Right cardiac atrium (tissue), 5 donors: ENCODE measurements around the gene STAM. TPM values are rescaled to one million over a fixed set of nuclear protein-coding genes. Genes with fewer than 3 reads are reported as not detected.

ENCODE experiments used
- ATAC-seq, 2 donors: fragments of 200-7000 bp; cut with Tn5 transposase; one replicate each; pipeline versions ENCODE4 v1.8.0 to v1.9.1; 2020; ENCODE audit warnings: moderate library complexity in 2 of 2, mild to moderate bottlenecking in 1 of 2
- DNase-seq, 3 donors: peaks; one replicate each; pipeline ENCODE4 v3.0.0-alpha.2; 2020
- H3K27ac ChIP-seq: one replicate; pipeline ENCODE4 v1.5.1; 2013; ENCODE audit warnings: mild to moderate bottlenecking, low read length, control low read depth, moderate library complexity
- H3K27me3 ChIP-seq: one replicate; pipeline ENCODE4 v1.6.1; 2013; ENCODE audit not compliant: control insufficient read depth, insufficient read depth
- H3K4me1 ChIP-seq: one replicate; pipeline ENCODE4 v1.6.1; 2013; ENCODE audit warnings: low read length; ENCODE audit not compliant: control insufficient read depth, insufficient read depth
- H3K4me3 ChIP-seq: one replicate; pipeline ENCODE4 v1.5.1; 2013; ENCODE audit warnings: low read length, control low read depth
- H3K9me3 ChIP-seq: one replicate; pipeline ENCODE4 v1.6.1; 2013; ENCODE audit warnings: low read length; ENCODE audit not compliant: control insufficient read depth
- WGBS: extraction: QIAGEN DNeasy Blood & Tissue Kit; methylation state at CpG from one replicate; pipeline ENCODE4 v1.1.7; 2013; 5-methylcytosine and 5-hydroxymethylcytosine counted together
- intact Hi-C, 4 donors: fragments of 100-400 bp; cut with DNase I; formaldehyde crosslinking; loops; one replicate each; pipeline versions ENCODE4 v1.11.0 to v1.14.0; 2022 to 2023
- polyA plus RNA-seq: library from polyadenylated mRNA; stranded (reverse); fragments of 200-250 nt; gene quantifications from one replicate; pipeline ENCODE4 v1.2.3, GENCODE V29; 2013
- total RNA-seq, 4 donors: library from RNA; stranded (reverse); fragmentation: NEBNext Ultra II Directional; extraction: Animal tissue kit (Norgen Biotek cat#: 25700); gene quantifications; one replicate each; pipeline ENCODE4 v1.2.1, GENCODE V29; 2021
- donor health status: healthy with polysubstance abuse.
- donor health status: DM: no; HTN: yes; CAD: no.
- donor health status: DM: no; HTN: no; CAD: no.
- donor health status: DM: no; HTN: yes; CAD: no; lungs with severe emphysema.
- donor health status: DM: yes; HTN: yes; CAD: no.

Gene STAM
- total and polyA plus RNA-seq, 5 donors: 16.8 to 37.9 (median 33.7) TPM

DNA sequence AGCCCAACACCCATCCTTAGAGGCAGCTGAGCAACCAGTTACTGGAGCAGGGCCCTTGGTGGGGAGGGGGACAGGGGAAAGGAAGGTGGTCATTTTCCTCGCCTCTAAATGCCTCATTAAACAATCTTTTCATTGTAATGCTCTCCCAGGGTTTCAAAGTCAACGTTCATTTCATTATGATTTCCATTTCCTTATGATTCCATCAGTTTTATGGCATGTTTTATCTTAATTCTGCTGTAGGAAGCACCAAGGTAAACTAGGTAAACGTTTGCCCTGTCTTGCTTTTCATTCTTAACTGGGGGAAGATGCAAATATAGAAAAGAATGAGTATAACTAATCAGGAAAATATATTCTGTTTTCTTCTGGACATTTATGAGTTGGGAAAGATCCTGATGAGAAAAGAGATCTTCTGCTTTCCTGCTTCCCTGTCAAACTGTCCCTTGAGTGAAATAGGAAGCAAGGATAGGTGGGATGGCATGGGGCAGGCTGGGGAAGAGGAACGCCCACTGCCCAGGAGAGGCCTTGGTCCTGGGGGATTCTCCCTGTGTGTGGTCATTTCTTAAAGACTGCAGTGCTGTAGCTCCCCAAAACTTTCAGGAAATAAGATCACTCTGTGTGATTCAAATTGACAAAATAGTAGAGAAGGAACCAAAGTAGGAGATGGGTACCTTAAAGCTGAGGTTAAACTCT lies 87.5 kb downstream of the STAM start:
- no peak overlapping the region for H3K27ac ChIP-seq
- H3K4me3 ChIP-seq: no peak overlapping the region
- ATAC-seq (no peak), DNase-seq (no peak)
- WGBS: 67% methylated on average over 4 of the region's 4 CpGs
- H3K4me1 ChIP-seq: peaks cover 5% of the 10 kb centered on the region
- intact Hi-C loops: loop anchor here in 1 of 4 donors (10.0 kb wide), 1 partner anchor 117 kb away; the partner anchor contains the start of gene HACD1
- H3K9me3 ChIP-seq: no peaks in the 10 kb centered on the region
- H3K27me3 ChIP-seq: no peaks in the 10 kb centered on the region

DNA sequence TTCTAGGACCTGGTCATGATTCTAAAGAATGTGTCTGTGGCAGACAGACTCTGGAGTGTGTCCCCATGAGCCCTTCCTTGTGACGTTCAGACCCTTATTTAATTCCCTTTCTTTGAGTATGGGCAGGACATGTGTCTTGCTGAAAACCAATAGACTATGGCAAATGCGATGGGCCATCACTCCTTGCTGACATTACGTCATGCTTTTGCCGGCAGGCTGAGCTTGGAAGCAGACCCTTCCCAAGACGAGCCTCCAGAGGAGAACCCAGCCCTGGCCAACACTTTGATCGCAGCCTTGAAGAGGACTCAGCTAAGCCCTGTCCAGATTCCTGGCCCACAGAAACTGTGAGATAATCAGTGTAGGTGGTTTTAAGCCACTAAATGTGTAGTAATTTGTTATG lies 89.7 kb downstream of the STAM start:
- ATAC-seq: no peak
- DNase-seq: no peak
- intact Hi-C loops: loop anchor here in 1 of 4 donors (10.0 kb wide), 1 partner anchor 119 kb away; the partner anchor contains the start of gene HACD1
- no peak overlapping the region for H3K4me3 ChIP-seq
- peaks cover 5% of the 10 kb centered on the region for H3K4me1 ChIP-seq
- WGBS: 93% methylated on average over 6 of the region's 6 CpGs
- H3K9me3 ChIP-seq: no peaks in the 10 kb centered on the region
- no peaks in the 10 kb centered on the region for H3K27me3 ChIP-seq
- H3K27ac ChIP-seq: no peak overlapping the region

DNA sequence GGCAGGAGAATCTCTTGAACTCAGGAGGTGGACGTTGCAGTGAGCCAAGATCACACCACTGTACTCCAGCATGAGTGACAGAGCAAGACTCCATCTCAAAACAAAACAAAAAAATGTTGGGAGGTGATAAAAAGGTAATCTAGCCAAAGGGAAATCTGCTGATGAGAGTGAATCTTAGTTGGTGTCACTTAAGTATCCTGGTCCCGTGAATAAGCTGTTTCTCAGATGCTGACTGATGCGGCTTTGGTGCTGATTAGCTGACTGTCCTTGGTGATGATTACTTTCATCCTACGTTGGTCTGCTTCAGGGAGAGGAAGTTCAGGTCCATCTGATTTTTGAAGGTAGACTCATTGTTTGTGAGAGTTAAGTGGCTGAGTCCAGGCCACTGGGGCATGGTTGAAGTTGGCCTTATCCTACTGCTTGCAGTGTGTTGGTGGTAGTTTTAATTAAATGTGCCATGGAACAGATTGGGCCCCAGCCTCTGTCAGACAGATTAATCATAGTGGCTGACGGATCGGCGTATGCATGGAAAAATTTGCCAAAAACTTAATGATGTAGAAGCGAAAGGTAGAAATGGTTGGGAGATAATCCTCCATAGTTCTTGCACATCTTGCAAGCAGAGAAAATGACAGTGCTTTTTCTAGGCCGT lies 90.6 kb downstream of the STAM start:
- ATAC-seq: no peak
- intact Hi-C loops: loop anchor here in 1 of 4 donors (10.0 kb wide), 1 partner anchor 120 kb away; the partner anchor contains the start of gene HACD1
- no peak for DNase-seq
- H3K27me3 ChIP-seq: no peaks in the 10 kb centered on the region
- H3K4me1 ChIP-seq: peaks cover 5% of the 10 kb centered on the region
- H3K4me3 ChIP-seq: no peak overlapping the region
- H3K9me3 ChIP-seq: no peaks in the 10 kb centered on the region
- H3K27ac ChIP-seq: peak overlapping the region; percentile 20
- WGBS: 78% methylated on average over 9 of the region's 9 CpGs

DNA sequence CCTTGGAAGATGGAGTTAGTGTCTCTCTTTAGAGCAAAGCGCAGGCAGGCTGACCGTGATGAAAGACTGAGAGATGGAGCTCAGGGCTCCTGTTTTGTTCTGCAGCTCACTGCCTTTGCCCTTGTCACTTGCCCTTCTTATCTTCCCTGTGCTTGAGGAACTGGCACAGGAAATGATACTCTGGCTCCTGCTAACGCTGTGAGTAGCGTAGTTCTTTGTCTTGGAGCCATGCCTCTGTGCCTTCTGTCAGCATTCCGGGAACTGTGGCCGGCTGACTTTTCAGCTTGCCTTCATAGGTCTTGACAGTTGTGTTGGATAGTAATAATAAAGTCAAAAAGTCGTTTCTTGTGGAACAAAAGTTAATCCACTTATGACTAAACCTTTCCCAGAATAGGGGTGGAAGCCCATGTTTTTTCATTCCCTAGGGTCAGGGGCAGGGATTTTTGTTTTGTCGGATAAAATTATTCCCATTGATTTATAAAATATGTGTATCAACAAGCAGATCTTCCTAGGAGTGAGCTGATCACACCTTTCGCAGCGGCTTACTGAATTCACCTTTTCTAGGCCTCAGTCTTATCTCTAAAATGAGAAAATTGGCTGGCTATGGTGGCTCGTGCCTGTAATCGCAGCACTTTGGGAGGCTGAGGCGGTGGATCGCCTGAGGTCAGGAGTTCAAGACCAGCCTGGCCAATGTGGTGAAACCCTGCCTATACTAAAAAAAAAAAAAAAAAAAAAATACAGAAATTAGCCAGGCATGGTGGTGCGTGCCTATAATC lies 91.4 kb downstream of the STAM start:
- Histone ChIP-seq H3K4me3 (no peak overlapping the region), H3K27ac (peak overlapping the region; percentile 20), H3K4me1 (peaks cover 5% of the 10 kb centered on the region), H3K9me3 (no peaks in the 10 kb centered on the region), H3K27me3 (no peaks in the 10 kb centered on the region)
- ATAC-seq (peak; percentile 85 to 89), DNase-seq (peak; percentile 59 to 81 (median 64))
- WGBS: 47% methylated on average over 15 of the region's 15 CpGs
- intact Hi-C loops: loop anchor here in 1 of 4 donors (10.0 kb wide), 1 partner anchor 121 kb away; the partner anchor contains the start of gene HACD1

DNA sequence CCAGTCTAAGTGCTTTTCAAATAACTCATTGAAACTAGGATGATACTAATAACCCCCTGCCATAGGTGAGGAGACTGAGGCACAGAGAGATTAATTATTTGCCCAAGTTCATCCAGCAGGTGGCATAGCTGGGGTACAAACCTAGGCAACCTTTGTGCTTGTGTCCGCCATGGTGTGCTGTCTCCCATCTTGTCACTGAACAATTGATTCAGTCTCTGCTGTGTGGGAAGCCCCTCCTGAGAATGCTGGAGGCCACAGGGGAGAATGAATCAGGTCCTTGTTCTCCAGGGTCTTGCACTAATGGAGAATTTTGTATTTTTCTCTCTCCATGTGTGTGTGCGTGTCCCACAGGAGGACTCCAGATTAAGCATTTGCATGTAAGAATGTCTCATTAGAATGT lies 92.3 kb downstream of the STAM start:
- no peak for DNase-seq
- Histone ChIP-seq H3K27me3 (no peaks in the 10 kb centered on the region), H3K4me1 (peaks cover 5% of the 10 kb centered on the region), H3K4me3 (no peak overlapping the region), H3K9me3 (no peaks in the 10 kb centered on the region), H3K27ac (no peak overlapping the region)
- intact Hi-C loops: loop anchor here in 1 of 4 donors (10.0 kb wide), 1 partner anchor 121 kb away; the partner anchor contains the start of gene HACD1
- no peak for ATAC-seq
- 95% methylated on average over 2 of the region's 2 CpGs for WGBS

DNA sequence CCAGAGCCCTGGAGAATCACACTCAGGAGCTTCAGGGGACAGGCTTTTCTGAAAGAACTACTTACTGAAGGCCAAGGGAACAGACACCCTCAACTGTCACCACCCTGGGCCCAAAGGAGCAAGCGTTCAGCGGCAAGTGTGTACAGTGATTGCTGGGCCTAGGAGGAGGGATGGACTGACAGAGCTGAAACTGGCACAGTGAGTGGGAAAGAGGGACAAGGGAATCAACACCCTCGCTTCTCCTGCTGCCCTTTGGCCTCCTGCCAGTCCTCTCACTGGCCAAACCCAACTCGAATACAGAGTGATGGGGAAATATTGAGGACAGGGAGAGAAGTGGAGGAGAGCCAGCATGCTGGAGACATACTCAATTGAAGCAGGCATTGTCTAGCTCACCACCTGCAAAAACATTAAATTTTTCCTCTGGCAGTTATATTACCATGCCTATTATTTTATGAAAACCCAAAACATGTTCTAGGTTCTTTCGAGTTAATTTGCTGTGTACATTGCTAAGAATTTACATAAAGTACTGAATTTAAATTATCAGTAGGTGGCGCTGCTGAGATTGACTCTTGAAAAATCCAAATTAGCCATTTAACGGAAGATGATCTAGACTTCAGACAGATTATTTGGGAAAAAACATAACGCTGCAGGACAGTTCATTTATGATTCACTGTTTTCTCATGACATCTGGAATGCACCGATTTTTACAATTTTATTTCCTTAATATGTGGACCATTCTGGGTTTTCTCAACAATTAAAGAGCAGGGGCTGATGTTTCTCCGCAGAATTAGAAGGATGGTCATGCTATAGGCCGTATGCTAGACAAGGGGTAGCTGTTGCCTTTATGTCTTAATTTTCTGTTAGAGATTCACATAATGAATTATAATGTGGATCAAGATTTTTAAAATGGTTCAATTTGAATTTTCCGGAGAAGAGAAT lies 93.3 kb downstream of the STAM start:
- H3K27ac ChIP-seq: peak overlapping the region; percentile 14
- 43% methylated on average over 12 of the region's 12 CpGs for WGBS
- peak; percentile 49 to 64 for ATAC-seq
- DNase-seq: peak; percentile 76 to 85 (median 84)
- H3K4me1 ChIP-seq: peaks cover 5% of the 10 kb centered on the region
- no peaks in the 10 kb centered on the region for H3K9me3 ChIP-seq
- intact Hi-C loops: loop anchor here in 1 of 4 donors (10.0 kb wide), 1 partner anchor 122 kb away; the partner anchor contains the start of gene HACD1
- H3K4me3 ChIP-seq: no peak overlapping the region
- no peaks in the 10 kb centered on the region for H3K27me3 ChIP-seq

DNA sequence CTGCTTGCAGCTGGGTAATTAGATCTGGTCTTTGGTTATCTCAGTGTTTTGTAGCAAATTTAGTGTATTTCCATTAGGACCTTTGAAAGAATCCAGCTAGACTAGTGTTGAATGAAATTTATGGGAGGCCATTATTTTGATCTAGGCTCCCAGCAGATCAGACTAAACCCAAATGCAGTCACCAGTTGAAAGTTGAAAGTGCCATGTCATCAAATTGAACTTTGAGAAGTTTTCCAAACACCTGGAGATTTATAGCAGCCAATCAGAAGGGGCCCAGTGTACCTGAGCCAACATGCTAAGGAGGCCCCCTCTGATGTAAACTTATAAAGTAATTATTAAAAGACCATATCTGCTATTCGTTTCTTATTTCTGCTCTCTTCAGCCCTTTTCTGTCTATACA lies 96.7 kb downstream of the STAM start:
- WGBS: 92% methylated on average over 1 of the region's 1 CpG

DNA sequence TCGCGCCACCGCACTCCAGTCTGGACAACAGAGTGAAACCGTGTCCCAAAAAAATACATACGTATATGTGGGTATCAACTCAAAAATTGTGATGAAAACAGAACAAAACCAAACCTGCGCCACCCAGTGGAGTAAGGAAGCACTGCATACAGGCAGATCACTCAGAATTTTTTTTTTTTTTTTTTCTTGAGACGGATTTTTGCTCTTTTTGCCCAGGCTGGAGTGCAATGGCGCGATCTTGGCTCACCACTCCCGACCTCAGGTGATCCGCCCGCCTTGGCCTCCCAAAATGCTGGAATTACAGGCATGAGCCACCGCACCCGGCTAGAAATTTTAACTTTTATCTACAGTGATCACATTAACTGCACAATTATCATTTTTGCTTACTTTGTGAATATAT lies 99.0 kb downstream of the STAM start:
- Histone ChIP-seq H3K9me3 (no peaks in the 10 kb centered on the region), H3K4me1 (no peaks in the 10 kb centered on the region), H3K4me3 (no peak overlapping the region), H3K27me3 (no peaks in the 10 kb centered on the region), H3K27ac (no peak overlapping the region)
- ATAC-seq (no peak), DNase-seq (peak; percentile 59 to 85 (median 80))
- intact Hi-C loops: loop anchor here in 3 of 4 donors (5.0 kb wide), 1 partner anchor 136 kb away; no protein-coding TSS in a partner anchor
- 19% methylated on average over 14 of the region's 14 CpGs for WGBS

More for the DNA sequence above, 96.7 kb downstream of the STAM start:
- no peak for DNase-seq
- Histone ChIP-seq H3K4me3 (no peak overlapping the region), H3K27me3 (no peaks in the 10 kb centered on the region), H3K9me3 (no peaks in the 10 kb centered on the region), H3K4me1 (no peaks in the 10 kb centered on the region), H3K27ac (no peak overlapping the region)
- ATAC-seq: no peak
- intact Hi-C loops: loop anchor here in 3 of 4 donors (5.0 kb wide), 1 partner anchor 133 kb away; no protein-coding TSS in a partner anchor

DNA sequence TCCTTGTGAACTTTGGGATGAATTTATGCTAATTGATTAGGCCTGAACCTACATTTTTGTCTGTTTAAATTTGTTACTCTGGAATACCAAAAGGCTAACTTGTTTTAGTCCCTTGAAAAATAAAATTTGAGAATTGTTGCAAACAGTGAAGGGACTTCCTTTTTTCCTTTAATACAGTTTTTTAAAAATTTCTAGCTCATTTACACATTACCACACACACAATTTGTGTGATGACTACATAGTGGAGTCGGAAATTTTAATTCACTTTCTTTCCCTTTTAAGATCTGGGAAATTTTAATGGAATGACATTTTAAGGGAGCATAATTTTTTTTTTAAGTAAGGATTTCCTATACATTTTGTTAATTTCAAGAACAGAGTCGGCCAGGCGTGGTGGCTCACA lies 99.5 kb downstream of the STAM start:
- H3K27me3 ChIP-seq: no peaks in the 10 kb centered on the region
- no peak for ATAC-seq

More for the DNA sequence above, 99.5 kb downstream of the STAM start:
- Histone ChIP-seq H3K9me3 (no peaks in the 10 kb centered on the region), H3K27ac (no peak overlapping the region), H3K4me3 (no peak overlapping the region), H3K4me1 (no peaks in the 10 kb centered on the region)
- no peak for DNase-seq
- intact Hi-C loops: loop anchor here in 3 of 4 donors (5.0 kb wide), 1 partner anchor 136 kb away; no protein-coding TSS in a partner anchor
- WGBS: 94% methylated on average over 3 of the region's 3 CpGs
